Transverse colon (tissue), 4 donors: ENCODE data around the gene DYNC2H1.

Experiments
- EP300 ChIP-seq: sonication (generic); formaldehyde crosslinking; IDR thresholded peaks from one replicate; pipeline ENCODE4 v1.6.1; 2017; ENCODE audit warnings: antibody characterized with exemption, low read depth
- POLR2A ChIP-seq: fragments of 450-650 bp; IDR thresholded peaks from one replicate; pipeline ENCODE4 v1.6.1; 2016; ENCODE audit warnings: antibody characterized with exemption, mild to moderate bottlenecking, moderate library complexity
- POLR2AphosphoS5 ChIP-seq, 3 donors: sonication (generic); formaldehyde crosslinking; IDR thresholded peaks; one replicate each; pipeline ENCODE4 v1.6.1; 2016; ENCODE audit warnings: antibody characterized with exemption in 3 of 3
- TF ChIP-seq, protein P1 (sequence below), 5 experiments: fragments of 200-600 bp in 3 of 5; fragments of 450-650 bp in 2 of 5; sonication (generic) in 3 of 5; IDR thresholded peaks; 1 replicate in 2 of 5; 2 replicates in 3 of 5; pipeline ENCODE4 v1.5.1; 2016 to 2017; ENCODE audit warnings: antibody characterized with exemption in 5 of 5, inconsistent platforms in 3 of 5, mild to moderate bottlenecking in 2 of 5, moderate library complexity in 1 of 5

DNA sequence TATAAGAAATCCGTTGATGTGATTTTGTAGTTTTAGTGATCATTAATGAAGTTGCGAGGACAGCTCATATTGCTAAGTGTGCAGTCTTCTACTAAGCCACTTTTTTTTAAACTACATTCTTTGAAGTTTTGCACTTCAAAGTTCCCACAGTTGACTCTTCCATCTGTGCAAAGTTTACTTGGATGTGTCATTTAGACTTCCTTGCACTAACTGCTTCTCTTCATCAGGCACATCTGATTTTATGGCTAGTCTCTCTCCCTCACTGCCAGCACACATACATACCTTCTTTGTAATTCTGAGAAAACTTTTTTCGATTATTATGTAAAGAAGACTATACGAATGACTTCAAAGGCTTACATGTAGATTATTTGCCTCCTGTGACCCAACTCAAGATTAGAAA lies 250.0 kb downstream of the DYNC2H1 start:
- TF ChIP-seq, protein P1, sequence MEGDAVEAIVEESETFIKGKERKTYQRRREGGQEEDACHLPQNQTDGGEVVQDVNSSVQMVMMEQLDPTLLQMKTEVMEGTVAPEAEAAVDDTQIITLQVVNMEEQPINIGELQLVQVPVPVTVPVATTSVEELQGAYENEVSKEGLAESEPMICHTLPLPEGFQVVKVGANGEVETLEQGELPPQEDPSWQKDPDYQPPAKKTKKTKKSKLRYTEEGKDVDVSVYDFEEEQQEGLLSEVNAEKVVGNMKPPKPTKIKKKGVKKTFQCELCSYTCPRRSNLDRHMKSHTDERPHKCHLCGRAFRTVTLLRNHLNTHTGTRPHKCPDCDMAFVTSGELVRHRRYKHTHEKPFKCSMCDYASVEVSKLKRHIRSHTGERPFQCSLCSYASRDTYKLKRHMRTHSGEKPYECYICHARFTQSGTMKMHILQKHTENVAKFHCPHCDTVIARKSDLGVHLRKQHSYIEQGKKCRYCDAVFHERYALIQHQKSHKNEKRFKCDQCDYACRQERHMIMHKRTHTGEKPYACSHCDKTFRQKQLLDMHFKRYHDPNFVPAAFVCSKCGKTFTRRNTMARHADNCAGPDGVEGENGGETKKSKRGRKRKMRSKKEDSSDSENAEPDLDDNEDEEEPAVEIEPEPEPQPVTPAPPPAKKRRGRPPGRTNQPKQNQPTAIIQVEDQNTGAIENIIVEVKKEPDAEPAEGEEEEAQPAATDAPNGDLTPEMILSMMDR (IDR thresholded peaks at IDR 0.05) = no peak
- TF ChIP-seq POLR2A (no peak), EP300 (no peak), POLR2AphosphoS5 (IDR thresholded peaks at IDR 0.05) (no peak)
